ENCODE results near the gene KRTAP10-12. TPM values are rescaled to one million over a fixed set of nuclear protein-coding genes. Genes with fewer than 3 reads are reported as not detected.

KRTAP10-12 gene
- polyA plus RNA-seq, 3 donors: not detected

GRCh38 chr21:44728716-44729115 lies 31.7 kb downstream of the KRTAP10-12 start:
- Mint-ChIP-seq H3K27me3 (ENCODE audit: low read depth in 3 of 3) (peaks cover 16 to 41% (median 35%) of the 10 kb centered on the region in 3 donors), H3K9me3 (peaks cover 3 to 15% (median 10%) of the 10 kb centered on the region in 7 donors), H3K4me1 (peaks cover 3% of the 10 kb centered on the region), H3K4me3 (no peak overlapping the region), H3K27ac (no peak overlapping the region), H3K36me3 (peaks cover 0 to 2% of the 10 kb centered on the region in 2 donors)
- TF ChIP-seq, protein P1, sequence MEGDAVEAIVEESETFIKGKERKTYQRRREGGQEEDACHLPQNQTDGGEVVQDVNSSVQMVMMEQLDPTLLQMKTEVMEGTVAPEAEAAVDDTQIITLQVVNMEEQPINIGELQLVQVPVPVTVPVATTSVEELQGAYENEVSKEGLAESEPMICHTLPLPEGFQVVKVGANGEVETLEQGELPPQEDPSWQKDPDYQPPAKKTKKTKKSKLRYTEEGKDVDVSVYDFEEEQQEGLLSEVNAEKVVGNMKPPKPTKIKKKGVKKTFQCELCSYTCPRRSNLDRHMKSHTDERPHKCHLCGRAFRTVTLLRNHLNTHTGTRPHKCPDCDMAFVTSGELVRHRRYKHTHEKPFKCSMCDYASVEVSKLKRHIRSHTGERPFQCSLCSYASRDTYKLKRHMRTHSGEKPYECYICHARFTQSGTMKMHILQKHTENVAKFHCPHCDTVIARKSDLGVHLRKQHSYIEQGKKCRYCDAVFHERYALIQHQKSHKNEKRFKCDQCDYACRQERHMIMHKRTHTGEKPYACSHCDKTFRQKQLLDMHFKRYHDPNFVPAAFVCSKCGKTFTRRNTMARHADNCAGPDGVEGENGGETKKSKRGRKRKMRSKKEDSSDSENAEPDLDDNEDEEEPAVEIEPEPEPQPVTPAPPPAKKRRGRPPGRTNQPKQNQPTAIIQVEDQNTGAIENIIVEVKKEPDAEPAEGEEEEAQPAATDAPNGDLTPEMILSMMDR (IDR thresholded peaks at IDR 0.05): no peak
- no peak overlapping the region for H2AFZ ChIP-seq (ENCODE audit: insufficient read depth, low read depth, low read length, poor library complexity, severe bottlenecking)
- no peaks in the 10 kb centered on the region for H4K20me1 ChIP-seq (ENCODE audit: insufficient read depth, low read length)
- no peak for DNase-seq
- H3K79me2 ChIP-seq (ENCODE audit: insufficient read depth, low read length): no peaks in the 10 kb centered on the region
- H3K9me3 ChIP-seq (replicated peaks in 1 of 2; ENCODE audit: control insufficient read depth in 1 of 2, insufficient read depth in 1 of 2, low read length in 2 of 2): peaks cover 1 to 4% of the 10 kb centered on the region in 2 donors
- WGBS (ENCODE audit: insufficient coverage): 92% methylated on average over 5 of the region's 14 CpGs
- no peaks in the 10 kb centered on the region for H3K36me3 ChIP-seq (replicated peaks in 1 of 2; ENCODE audit: control insufficient read depth in 1 of 2, insufficient read depth in 2 of 2, low read length in 2 of 2)
- H3K27me3 ChIP-seq (ENCODE audit: control insufficient read depth in 2 of 2, insufficient read depth in 2 of 2, low read length in 2 of 2): peaks cover 4 to 13% of the 10 kb centered on the region in 2 donors
- no peak overlapping the region for H3K27ac ChIP-seq (ENCODE audit: low read depth in 1 of 2, low read length in 2 of 2)
- H3K4me3 ChIP-seq (replicated peaks in 1 of 3; ENCODE audit: low read depth in 2 of 3, low read length in 3 of 3): no peak overlapping the region
- no peak overlapping the region for H3K9ac ChIP-seq (ENCODE audit: insufficient read depth, low read length, poor library complexity, severe bottlenecking)
- no peaks in the 10 kb centered on the region for H3K4me1 ChIP-seq (ENCODE audit: control insufficient read depth in 1 of 2, insufficient read depth in 2 of 2, low read length in 2 of 2)
- intact Hi-C loops (cut with micrococcal nuclease): no loop called here
- no peak overlapping the region for H3K4me2 ChIP-seq (replicated peaks; ENCODE audit: extremely low read depth, low read length, poor library complexity, severe bottlenecking)

DNA sequence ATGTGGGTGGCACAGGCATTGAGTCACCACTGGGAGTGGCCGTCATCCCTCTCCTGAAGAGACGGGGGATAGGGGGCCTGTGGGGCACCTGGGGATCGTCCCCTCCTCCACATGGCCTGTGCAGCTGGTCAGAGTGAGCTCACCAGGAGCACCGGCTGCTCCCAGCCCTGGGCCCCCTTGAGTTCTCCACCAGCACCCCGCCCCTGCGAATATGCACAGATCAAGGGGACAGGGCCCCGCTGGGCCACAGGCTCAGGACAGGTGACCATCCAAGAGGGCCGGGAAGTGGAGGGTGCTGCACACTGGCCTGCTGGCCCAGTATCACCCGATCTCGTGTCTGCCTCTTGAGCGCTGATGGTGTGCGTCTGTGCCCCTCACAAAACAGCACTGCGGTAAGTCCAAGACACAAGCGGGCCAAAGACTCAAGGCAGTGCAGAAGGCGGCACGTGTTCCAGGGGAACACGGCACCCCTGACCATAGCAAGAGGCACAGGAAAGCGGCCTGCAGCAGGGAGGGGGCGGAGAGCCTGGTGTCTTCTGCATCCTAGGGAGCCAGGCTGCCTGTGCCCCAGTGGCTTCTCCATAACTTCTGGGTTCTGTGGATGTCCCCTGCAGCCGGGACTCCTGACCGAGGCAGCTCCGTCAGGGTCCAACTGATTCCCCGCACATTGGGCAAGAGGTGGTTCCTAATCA lies 32.5 kb downstream of the KRTAP10-12 start:
- Mint-ChIP-seq H3K27me3 (ENCODE audit: low read depth in 3 of 3) (peaks cover 10 to 33% (median 28%) of the 10 kb centered on the region in 3 donors), H3K27ac (no peak overlapping the region), H3K4me1 (peaks cover 3% of the 10 kb centered on the region), H3K9me3 (peaks cover 3 to 20% (median 10%) of the 10 kb centered on the region in 7 donors), H3K4me3 (no peak overlapping the region), H3K36me3 (no peaks in the 10 kb centered on the region)
- peaks cover 0 to 6% of the 10 kb centered on the region in 2 donors for H3K27me3 ChIP-seq (ENCODE audit: control insufficient read depth in 2 of 2, insufficient read depth in 2 of 2, low read length in 2 of 2)
- no peaks in the 10 kb centered on the region for H4K20me1 ChIP-seq (ENCODE audit: insufficient read depth, low read length)
- no peaks in the 10 kb centered on the region for H3K36me3 ChIP-seq (replicated peaks in 1 of 2; ENCODE audit: control insufficient read depth in 1 of 2, insufficient read depth in 2 of 2, low read length in 2 of 2)
- no peak overlapping the region for H3K4me2 ChIP-seq (replicated peaks; ENCODE audit: extremely low read depth, low read length, poor library complexity, severe bottlenecking)
- TF ChIP-seq, protein P1 (IDR thresholded peaks at IDR 0.05): no peak
- H3K4me3 ChIP-seq (replicated peaks in 1 of 3; ENCODE audit: low read depth in 2 of 3, low read length in 3 of 3): no peak overlapping the region
- no peaks in the 10 kb centered on the region for H3K79me2 ChIP-seq (ENCODE audit: insufficient read depth, low read length)
- intact Hi-C loops (cut with micrococcal nuclease): no loop called here
- no peak overlapping the region for H3K9ac ChIP-seq (ENCODE audit: insufficient read depth, low read length, poor library complexity, severe bottlenecking)
- WGBS (ENCODE audit: insufficient coverage): 96% methylated on average over 21 of the region's 23 CpGs
- no peak overlapping the region for H3K27ac ChIP-seq (ENCODE audit: low read depth in 1 of 2, low read length in 2 of 2)
- H3K4me1 ChIP-seq (ENCODE audit: control insufficient read depth in 1 of 2, insufficient read depth in 2 of 2, low read length in 2 of 2): no peaks in the 10 kb centered on the region
- peaks cover 0 to 8% of the 10 kb centered on the region in 2 donors for H3K9me3 ChIP-seq (replicated peaks in 1 of 2; ENCODE audit: control insufficient read depth in 1 of 2, insufficient read depth in 1 of 2, low read length in 2 of 2)
- no peak for DNase-seq
- no peak overlapping the region for H2AFZ ChIP-seq (ENCODE audit: insufficient read depth, low read depth, low read length, poor library complexity, severe bottlenecking)

Data from CD14-positive monocyte (primary cell).